Osteoblast (primary cell): ENCODE results near the gene TCOF1. TPM values are rescaled to one million over a fixed set of nuclear protein-coding genes. Genes with fewer than 3 reads are reported as not detected.

Experiments used
- DNase-seq: peaks from one replicate; pipeline ENCODE4 v3.0.0; 2011; ENCODE audit warnings: low spot score, mixed read lengths; ENCODE audit not compliant: insufficient read length; ENCODE audit errors: missing footprints
- H2AFZ ChIP-seq: 2 replicates; pipeline ENCODE4 v1.6.0; 2011; ENCODE audit warnings: mild to moderate bottlenecking, low read length
- H3K27ac ChIP-seq: 2 replicates; pipeline ENCODE4 v1.5.1; 2011; ENCODE audit warnings: mild to moderate bottlenecking, low read depth, low read length, moderate library complexity
- H3K27me3 ChIP-seq: 2 replicates; pipeline ENCODE4 v1.6.0; 2012; ENCODE audit warnings: mild to moderate bottlenecking, control low read depth, inconsistent platforms, low read length, moderate library complexity; ENCODE audit not compliant: insufficient read depth
- H3K36me3 ChIP-seq: 2 replicates; pipeline ENCODE4 v1.5.1; 2011; ENCODE audit warnings: mild to moderate bottlenecking, low read length, control low read depth, moderate library complexity; ENCODE audit not compliant: insufficient read depth
- H3K4me1 ChIP-seq: 2 replicates; pipeline ENCODE4 v1.5.1; 2011; ENCODE audit warnings: mild to moderate bottlenecking, low read length, control low read depth, moderate library complexity; ENCODE audit not compliant: insufficient read depth
- H3K4me2 ChIP-seq: 2 replicates; pipeline ENCODE4 v1.6.0; 2011; ENCODE audit warnings: mild to moderate bottlenecking, low read length; ENCODE audit not compliant: insufficient read depth
- H3K4me3 ChIP-seq: fragments of 200-600 bp; sonication (generic); 3 replicates; pipeline ENCODE4 v1.5.1; 2012; ENCODE audit warnings: mild to moderate bottlenecking, low read length, inconsistent platforms; ENCODE audit not compliant: insufficient read depth
- H3K79me2 ChIP-seq: 2 replicates; pipeline ENCODE4 v1.6.0; 2012; ENCODE audit warnings: mild to moderate bottlenecking, low read length, control low read depth, inconsistent platforms; ENCODE audit not compliant: insufficient read depth
- H3K9me3 ChIP-seq: 2 replicates; pipeline ENCODE4 v1.5.1; 2011; ENCODE audit warnings: low read depth, low read length, control low read depth
- H4K20me1 ChIP-seq: 2 replicates; pipeline ENCODE4 v1.6.0; 2012; ENCODE audit warnings: mild to moderate bottlenecking, low read length, control low read depth; ENCODE audit not compliant: insufficient read depth
- CTCF ChIP-seq: IDR thresholded peaks from 2 replicates; pipeline ENCODE4 v1.5.1; 2011; ENCODE audit warnings: mild to moderate bottlenecking, low read depth, low read length, moderate library complexity; ENCODE audit errors: extremely low read depth
- total RNA-seq: library from RNA; depleted of rRNA; stranded (reverse); fragments of >200 nt; gene quantifications from 2 replicates; pipeline ENCODE4 v1.2.3, GENCODE V29; 2012

Gene TCOF1
- total RNA-seq, 1 donor, result 12.3 TPM

- no peaks in the 10 kb centered on the region for H3K9me3 ChIP-seq
- no peaks in the 10 kb centered on the region for H4K20me1 ChIP-seq
- peak; percentile 94 for DNase-seq
- peaks cover 58% of the 10 kb centered on the region for H3K36me3 ChIP-seq
- H3K4me3 ChIP-seq, result no peak overlapping the region
- no peak overlapping the region for H3K4me2 ChIP-seq
- H3K27ac ChIP-seq, result no peak overlapping the region
- TF ChIP-seq CTCF, result no peak
- H3K27me3 ChIP-seq, result no peaks in the 10 kb centered on the region
- H3K79me2 ChIP-seq, result no peaks in the 10 kb centered on the region
- H3K4me1 ChIP-seq, result no peaks in the 10 kb centered on the region
- H2AFZ ChIP-seq, result no peak overlapping the region
Measured at GRCh38 chr5:150397146-150397781, 39.8 kb downstream of the TCOF1 start.

- DNase-seq, result peak; percentile 25
- Histone ChIP-seq H3K36me3 (peaks cover 56% of the 10 kb centered on the region), H3K27me3 (no peaks in the 10 kb centered on the region), H2AFZ (no peak overlapping the region), H3K4me1 (no peaks in the 10 kb centered on the region), H3K4me2 (no peak overlapping the region), H3K79me2 (no peaks in the 10 kb centered on the region), H3K4me3 (no peak overlapping the region), H3K27ac (no peak overlapping the region), H4K20me1 (no peaks in the 10 kb centered on the region), H3K9me3 (no peaks in the 10 kb centered on the region)
- no peak for TF ChIP-seq CTCF
Measured at GRCh38 chr5:150397782-150398721, 40.6 kb downstream of the TCOF1 start.

- TF ChIP-seq CTCF, result peak; percentile 35
- Histone ChIP-seq H3K4me1 (no peaks in the 10 kb centered on the region), H3K36me3 (peaks cover 51% of the 10 kb centered on the region), H3K4me2 (no peak overlapping the region), H3K27me3 (no peaks in the 10 kb centered on the region), H3K27ac (no peak overlapping the region), H3K79me2 (no peaks in the 10 kb centered on the region), H4K20me1 (no peaks in the 10 kb centered on the region), H3K4me3 (no peak overlapping the region), H2AFZ (no peak overlapping the region), H3K9me3 (no peaks in the 10 kb centered on the region)
- DNase-seq, result peak; percentile 79
Measured at GRCh38 chr5:150398722-150399523, 41.4 kb downstream of the TCOF1 start.
